K562 (cell line): ENCODE measurements around the gene BAIAP2. TPM values are rescaled to one million over a fixed set of nuclear protein-coding genes. Genes with fewer than 3 reads are reported as not detected.

Experiments used
- ATAC-seq: fragments of 200-7000 bp; cut with Tn5 transposase; 3 replicates; pipeline ENCODE4 v1.9.1; 2020; ENCODE audit warnings: moderate library complexity
- BruUV-seq: library from RNA; stranded (reverse); fragments of 400-500 nt; replicated peaks from 2 replicates; lab custom pipeline; 2021; lab: Mats Ljungman, UMichigan
- CTCF ChIA-PET: fragments of 300-600 bp; formaldehyde crosslinking; extraction: SDS; loops from one replicate; lab custom pipeline; 2021; ENCODE audit warnings: low intra/inter-chr PET ratio; lab: Yijun Ruan, JAX
- POLR2A ChIA-PET: fragments of 300-600, 350-650 bp; sonication (Branson Sonifier 250); formaldehyde crosslinking; extraction: SDS; loops from one replicate; lab custom pipeline; 2021; ENCODE audit warnings: antibody characterized with exemption, inconsistent platforms; lab: Yijun Ruan, JAX
- DNase-seq, 4 experiments: peaks; one replicate each; pipeline versions ENCODE4 v3.0.0 to v3.0.0-alpha.2; 2011 to 2018; ENCODE audit warnings: low spot score in 3 of 4, mixed read lengths in 3 of 4; ENCODE audit errors: extremely low read depth in 1 of 4
- FAIRE-seq: peaks from 2 replicates; lab custom pipeline; 2011; peaks lifted over from hg19 to GRCh38; lab: Jason Lieb, UNC
- H2AFZ ChIP-seq: 2 replicates; pipeline ENCODE4 v1.6.0; 2011; ENCODE audit warnings: low read depth, low read length, control low read depth, inconsistent platforms
- H3K27ac ChIP-seq: fragments of 200-600 bp; 3 replicates; pipeline ENCODE4 v1.8.0; 2011; ENCODE audit warnings: low read depth, mild to moderate bottlenecking, control low read depth, inconsistent platforms, low read length, moderate library complexity, mixed read lengths; ENCODE audit errors: extremely low read depth
- H3K27me3 ChIP-seq, 2 experiments: fragments of 300-600 bp in 1 of 2; 2 replicates in 1 of 2; 3 replicates in 1 of 2; pipeline versions ENCODE4 v1.6.0 to v1.8.0; 2011; ENCODE audit warnings: inconsistent platforms in 2 of 2, low read length in 2 of 2, mild to moderate bottlenecking in 1 of 2, mixed read lengths in 1 of 2, moderate library complexity in 1 of 2; ENCODE audit not compliant: control insufficient read depth in 2 of 2, insufficient read depth in 2 of 2
- H3K36me3 ChIP-seq: fragments of 300-600 bp; 3 replicates; pipeline ENCODE4 v1.8.0; 2011; ENCODE audit warnings: mild to moderate bottlenecking, low read length, inconsistent platforms; ENCODE audit not compliant: control insufficient read depth, insufficient read depth
- H3K4me1 ChIP-seq, 2 experiments: fragments of 200-600 bp in 1 of 2; replicated peaks in 1 of 2; 2 replicates in 1 of 2; 3 replicates in 1 of 2; pipeline versions ENCODE4 v1.5.1 to v1.8.0; 2011; ENCODE audit warnings: inconsistent platforms in 2 of 2, low read length in 2 of 2, mild to moderate bottlenecking in 1 of 2, mixed read lengths in 1 of 2, moderate library complexity in 1 of 2; ENCODE audit not compliant: control insufficient read depth in 2 of 2, insufficient read depth in 2 of 2
- H3K4me2 ChIP-seq: 2 replicates; pipeline ENCODE4 v1.6.1; 2011; ENCODE audit warnings: low read length, control low read depth, inconsistent platforms, mixed read lengths; ENCODE audit not compliant: insufficient read depth
- H3K4me3 ChIP-seq: fragments of 200-600 bp; sonication (generic), shearing (Covaris generic); 2 replicates; pipeline ENCODE4 v1.5.1; 2016; ENCODE audit warnings: control low read depth, inconsistent platforms
- H3K79me2 ChIP-seq: fragments of 200-600 bp; 3 replicates; pipeline ENCODE4 v1.8.0; 2011; ENCODE audit warnings: low read length, inconsistent platforms; ENCODE audit not compliant: control insufficient read depth, insufficient read depth
- H3K9ac ChIP-seq, 2 experiments: 2 replicates each; pipeline versions ENCODE4 v1.6.0 to v1.6.1; 2011; ENCODE audit warnings: low read depth in 2 of 2, low read length in 2 of 2, control low read depth in 1 of 2, inconsistent platforms in 1 of 2, mild to moderate bottlenecking in 1 of 2, mixed read lengths in 1 of 2; ENCODE audit not compliant: insufficient read depth in 1 of 2
- H3K9me1 ChIP-seq: one replicate; pipeline ENCODE4 v1.6.0; 2011; ENCODE audit warnings: inconsistent platforms, mild to moderate bottlenecking, low read length, moderate library complexity; ENCODE audit not compliant: control insufficient read depth, insufficient read depth
- H3K9me3 ChIP-seq: replicated peaks from 2 replicates; pipeline ENCODE4 v1.5.1; 2011; ENCODE audit warnings: low read depth, low read length, inconsistent platforms; ENCODE audit not compliant: control insufficient read depth, insufficient read depth
- H4K20me1 ChIP-seq: replicated peaks from 2 replicates; pipeline ENCODE4 v1.6.1; 2011; ENCODE audit warnings: low read length, inconsistent platforms, mixed read lengths; ENCODE audit not compliant: control insufficient read depth, insufficient read depth
- CBX1 ChIP-seq: sonication (generic); IDR thresholded peaks from 2 replicates; pipeline ENCODE4 v1.6.1; 2016; ENCODE audit warnings: antibody characterized with exemption, low read depth, mild to moderate bottlenecking
- GABPB1 ChIP-seq: sonication (generic); formaldehyde crosslinking; IDR thresholded peaks from 2 replicates; pipeline ENCODE4 v1.8.0; 2022; ENCODE audit warnings: mild to moderate bottlenecking, missing genetic modification reagents
- GABPB2 ChIP-seq: fragments of 250-450 bp; sonication (Bioruptor Pico); conservative IDR thresholded peaks from 2 replicates; pipeline ENCODE4 v1.5.1; 2021; ENCODE audit warnings: mild to moderate bottlenecking
- GATAD2B ChIP-seq: fragments of 450-650 bp; IDR thresholded peaks from 2 replicates; pipeline ENCODE4 v1.6.1; 2017; ENCODE audit warnings: mild to moderate bottlenecking, borderline replicate concordance
- GTF2F1 ChIP-seq: IDR thresholded peaks from 2 replicates; pipeline ENCODE4 v1.6.1; 2011; ENCODE audit warnings: low read depth, low read length, improper control_type of control experiment
- KDM4B ChIP-seq, 2 experiments: fragments of 450-650 bp in 1 of 2; sonication (generic) in 1 of 2; IDR thresholded peaks; 2 replicates each; pipeline ENCODE4 v1.6.1; 2016 to 2017; ENCODE audit warnings: borderline replicate concordance in 2 of 2, antibody characterized with exemption in 1 of 2, low read depth in 1 of 2, mild to moderate bottlenecking in 1 of 2
- MCM2 ChIP-seq: fragments of 450-650 bp; IDR thresholded peaks from 2 replicates; pipeline ENCODE4 v1.6.1; 2017; ENCODE audit warnings: low read depth, mild to moderate bottlenecking
- MXI1 ChIP-seq: IDR thresholded peaks from 2 replicates; pipeline ENCODE4 v1.6.1; 2011; ENCODE audit warnings: low read depth, mild to moderate bottlenecking, improper control_type of control experiment, low read length
- MYNN ChIP-seq, 2 experiments: sonication (generic); formaldehyde crosslinking in 1 of 2; IDR thresholded peaks; 2 replicates each; pipeline versions ENCODE4 v1.5.0 to v1.6.1; 2016 to 2020; ENCODE audit warnings: antibody characterized with exemption in 1 of 2, missing genetic modification reagents in 1 of 2
- NEUROD1 ChIP-seq: fragments of 150-350 bp; IDR thresholded peaks from 2 replicates; pipeline ENCODE4 v1.6.1; 2014; ENCODE audit warnings: borderline replicate concordance, low read length, low read depth; ENCODE audit not compliant: partially characterized antibody
- PHF8 ChIP-seq: fragments of 200-600 bp; sonication (generic); IDR thresholded peaks from 2 replicates; pipeline ENCODE4 v1.6.1; 2012; ENCODE audit warnings: mixed run types, mild to moderate bottlenecking, inconsistent platforms, low read length, moderate library complexity, borderline replicate concordance
- PHTF2 ChIP-seq: fragments of 250-450 bp; sonication (Bioruptor Pico); IDR thresholded peaks from 2 replicates; pipeline ENCODE4 v1.5.0; 2021; ENCODE audit warnings: mild to moderate bottlenecking
- PPARD ChIP-seq: fragments of 250-450 bp; sonication (Bioruptor Pico); IDR thresholded peaks from 2 replicates; pipeline ENCODE4 v1.8.0; 2022; ENCODE audit warnings: inconsistent platforms, mild to moderate bottlenecking, moderate library complexity
- XRCC3 ChIP-seq: fragments of 450-650 bp; IDR thresholded peaks from 2 replicates; pipeline ENCODE4 v1.6.1; 2017; ENCODE audit warnings: mild to moderate bottlenecking, moderate library complexity
- ZEB2 ChIP-seq: fragments of 450-650 bp; IDR thresholded peaks from 2 replicates; pipeline ENCODE4 v1.6.1; 2016
- ZNF212 ChIP-seq: fragments of 450-650 bp; formaldehyde crosslinking; IDR thresholded peaks from 2 replicates; pipeline ENCODE4 v1.4.0; 2020; ENCODE audit warnings: mild to moderate bottlenecking
- ZNF785 ChIP-seq: fragments of 250-450 bp; sonication (Bioruptor Pico); IDR thresholded peaks from 2 replicates; pipeline ENCODE4 v1.4.0; 2020; ENCODE audit warnings: mild to moderate bottlenecking
- ZSCAN29 ChIP-seq: fragments of 450-650 bp; IDR thresholded peaks from 2 replicates; pipeline ENCODE4 v1.6.1; 2017
- WGBS: fragments of 100-300 bp; shearing (Covaris generic); methylation state at CpG from one replicate; pipeline ENCODE4 v1.1.6; 2016; ENCODE audit warnings: low coverage, mixed read lengths; ENCODE audit not compliant: insufficient coverage; ENCODE audit errors: missing lambda C conversion rate; 5-methylcytosine and 5-hydroxymethylcytosine counted together
- in situ Hi-C: fragments of 300-500 bp; cut with MboI; formaldehyde crosslinking; loops from 4 replicates; pipeline ENCODE4 v1.15.0; 2018; ENCODE audit warnings: inconsistent platforms, mixed read lengths
- intact Hi-C: fragments of 100-400 bp; cut with micrococcal nuclease; formaldehyde crosslinking; loops from 2 replicates; pipeline ENCODE4 v1.14.2; 2022
- polyA plus RNA-seq, 8 experiments: library from polyadenylated mRNA; depleted of rRNA in 4 of 8; stranded (reverse) in 5 of 8; unstranded in 3 of 8; fragments of >200 nt; fragmentation: Nextera tagmentation in 2 of 8; fragmentation: Illumina TruSeq in 1 of 8; extraction: Ambion mirVana in 2 of 8; extraction: Trizol in 1 of 8; gene quantifications; 2 replicates each; pipeline versions ENCODE4 v1.2.1 to v1.2.3, GENCODE V29; 2011 to 2014; ENCODE audit warnings: inconsistent platforms in 1 of 8, missing spikeins in 1 of 8
- total RNA-seq, 7 experiments: library from RNA; depleted of rRNA in 6 of 7; stranded (reverse); fragments of >200 nt in 6 of 7; fragmentation: Illumina TruSeq in 2 of 7; extraction: Trizol in 2 of 7; gene quantifications; 2 replicates each; pipeline versions ENCODE4 v1.2.1 to v1.2.3, GENCODE V29; 2011 to 2021; ENCODE audit warnings: low replicate concordance in 1 of 7
- TF ChIP-seq, protein P1 (sequence below): sonication (generic); formaldehyde crosslinking; IDR thresholded peaks from 2 replicates; pipeline ENCODE4 v1.8.1; 2023; ENCODE audit warnings: mild to moderate bottlenecking, missing genetic modification reagents
- TF ChIP-seq, protein P2 (sequence below): fragments of 450-650 bp; IDR thresholded peaks from 2 replicates; pipeline ENCODE4 v1.6.1; 2017; ENCODE audit warnings: antibody characterized with exemption

The BAIAP2 gene
- total and polyA plus RNA-seq, 9 of the 15 experiments (the other 6 are each of a cell fraction or from before 2014, with no cell fraction given): 2.3 to 51.6 (median 18.4) TPM

GRCh38 chr17:81065500-81065899, 30.5 kb downstream of the BAIAP2 start (continued):
- no peak for TF ChIP-seq NEUROD1
- no peak for TF ChIP-seq ZNF212 (CRISPR knock-in tag)
- TF ChIP-seq GTF2F1: no peak
- no peak for TF ChIP-seq ZSCAN29
- TF ChIP-seq GATAD2B: no peak
- no peak for TF ChIP-seq PHTF2 (CRISPR knock-in tag)

DNA sequence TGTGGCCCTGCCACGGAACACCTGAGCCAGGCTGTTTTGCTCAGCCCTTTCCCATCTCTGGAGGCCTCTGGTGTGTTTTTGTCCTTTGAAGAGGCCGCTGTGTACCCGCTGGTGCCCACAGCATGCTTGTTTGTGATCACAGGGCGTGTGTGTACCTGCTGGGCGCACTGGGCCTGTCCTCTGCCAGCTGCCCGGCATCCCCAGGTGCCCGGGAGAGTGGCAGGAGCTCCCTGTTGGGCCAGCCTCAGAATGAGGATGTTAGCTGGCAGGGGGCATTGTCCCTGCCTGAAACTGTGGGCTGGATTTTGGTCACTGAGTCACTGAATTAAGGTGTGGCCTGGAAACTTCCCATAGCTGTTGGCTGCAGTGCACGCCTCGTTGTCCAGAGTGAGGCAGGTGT, 31.1 kb downstream of the BAIAP2 start:
- no peak for DNase-seq
- ChIA-PET POLR2A (interaction anchor here (0.7 to 1.0 kb wide), 2 partner anchors 12 to 634 kb away, joined by 3 to 4 read pairs; no protein-coding TSS in a partner anchor), CTCF (no interaction called here)
- Histone ChIP-seq H4K20me1 (no peaks in the 10 kb centered on the region; the same call in none of the 2 replicates), H3K9ac (peak overlapping the region in 1 of 2 experiments; percentile 20; a peak in 2 of 4 replicates), H3K9me3 (no peaks in the 10 kb centered on the region), H3K9me1 (no peaks in the 10 kb centered on the region), H3K4me1 (peaks cover 0 to 67% of the 10 kb centered on the region in 2 experiments; a peak in 3 of 5 replicates), H3K4me3 (no peak overlapping the region), H3K36me3 (peaks cover 15% of the 10 kb centered on the region; the same call in 1 of the 3 replicates), H3K79me2 (no peaks in the 10 kb centered on the region; the same call in 2 of the 3 replicates), H3K27me3 (no peaks in the 10 kb centered on the region), H2AFZ (no peak overlapping the region), H3K27ac (no peak overlapping the region), H3K4me2 (no peak overlapping the region)
- in situ Hi-C loops (no loop called here), intact Hi-C loops (no loop called here)
- 89% methylated on average over 9 of the region's 9 CpGs for WGBS
- BruUV-seq: no TSS peak
- no peak for ATAC-seq
- FAIRE-seq: no peak
- TF ChIP-seq MYNN (IDR thresholded peaks at IDR 0.05) (no peak), MYNN (CRISPR knock-in tag; IDR thresholded peaks at IDR 0.05) (no peak), XRCC3 (no peak), PPARD (CRISPR knock-in tag) (no peak), MCM2 (no peak), ZEB2 (no peak), PHF8 (no peak), MXI1 (no peak), CBX1 (no peak), ZNF785 (CRISPR knock-in tag) (no peak), GABPB1 (CRISPR knock-in tag) (no peak), KDM4B (IDR thresholded peaks at IDR 0.05; ENCODE audit: borderline replicate concordance in 2 of 2, low read depth in 1 of 2) (no peak), GABPB2 (no peak)
- TF ChIP-seq, protein P1, sequence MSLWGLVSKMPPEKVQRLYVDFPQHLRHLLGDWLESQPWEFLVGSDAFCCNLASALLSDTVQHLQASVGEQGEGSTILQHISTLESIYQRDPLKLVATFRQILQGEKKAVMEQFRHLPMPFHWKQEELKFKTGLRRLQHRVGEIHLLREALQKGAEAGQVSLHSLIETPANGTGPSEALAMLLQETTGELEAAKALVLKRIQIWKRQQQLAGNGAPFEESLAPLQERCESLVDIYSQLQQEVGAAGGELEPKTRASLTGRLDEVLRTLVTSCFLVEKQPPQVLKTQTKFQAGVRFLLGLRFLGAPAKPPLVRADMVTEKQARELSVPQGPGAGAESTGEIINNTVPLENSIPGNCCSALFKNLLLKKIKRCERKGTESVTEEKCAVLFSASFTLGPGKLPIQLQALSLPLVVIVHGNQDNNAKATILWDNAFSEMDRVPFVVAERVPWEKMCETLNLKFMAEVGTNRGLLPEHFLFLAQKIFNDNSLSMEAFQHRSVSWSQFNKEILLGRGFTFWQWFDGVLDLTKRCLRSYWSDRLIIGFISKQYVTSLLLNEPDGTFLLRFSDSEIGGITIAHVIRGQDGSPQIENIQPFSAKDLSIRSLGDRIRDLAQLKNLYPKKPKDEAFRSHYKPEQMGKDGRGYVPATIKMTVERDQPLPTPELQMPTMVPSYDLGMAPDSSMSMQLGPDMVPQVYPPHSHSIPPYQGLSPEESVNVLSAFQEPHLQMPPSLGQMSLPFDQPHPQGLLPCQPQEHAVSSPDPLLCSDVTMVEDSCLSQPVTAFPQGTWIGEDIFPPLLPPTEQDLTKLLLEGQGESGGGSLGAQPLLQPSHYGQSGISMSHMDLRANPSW: no peak
- TF ChIP-seq, protein P2, sequence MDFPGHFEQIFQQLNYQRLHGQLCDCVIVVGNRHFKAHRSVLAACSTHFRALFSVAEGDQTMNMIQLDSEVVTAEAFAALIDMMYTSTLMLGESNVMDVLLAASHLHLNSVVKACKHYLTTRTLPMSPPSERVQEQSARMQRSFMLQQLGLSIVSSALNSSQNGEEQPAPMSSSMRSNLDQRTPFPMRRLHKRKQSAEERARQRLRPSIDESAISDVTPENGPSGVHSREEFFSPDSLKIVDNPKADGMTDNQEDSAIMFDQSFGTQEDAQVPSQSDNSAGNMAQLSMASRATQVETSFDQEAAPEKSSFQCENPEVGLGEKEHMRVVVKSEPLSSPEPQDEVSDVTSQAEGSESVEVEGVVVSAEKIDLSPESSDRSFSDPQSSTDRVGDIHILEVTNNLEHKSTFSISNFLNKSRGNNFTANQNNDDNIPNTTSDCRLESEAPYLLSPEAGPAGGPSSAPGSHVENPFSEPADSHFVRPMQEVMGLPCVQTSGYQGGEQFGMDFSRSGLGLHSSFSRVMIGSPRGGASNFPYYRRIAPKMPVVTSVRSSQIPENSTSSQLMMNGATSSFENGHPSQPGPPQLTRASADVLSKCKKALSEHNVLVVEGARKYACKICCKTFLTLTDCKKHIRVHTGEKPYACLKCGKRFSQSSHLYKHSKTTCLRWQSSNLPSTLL: no peak
